K562 (cell line): ENCODE measurements around the gene TCOF1. TPM values are rescaled to one million over a fixed set of nuclear protein-coding genes. Genes with fewer than 3 reads are reported as not detected.

Experiments used
- ATAC-seq: fragments of 200-7000 bp; cut with Tn5 transposase; 3 replicates; pipeline ENCODE4 v1.9.1; 2020; ENCODE audit warnings: moderate library complexity
- BruUV-seq: library from RNA; stranded (reverse); fragments of 400-500 nt; replicated peaks from 2 replicates; lab custom pipeline; 2021; lab: Mats Ljungman, UMichigan
- CTCF ChIA-PET: fragments of 300-600 bp; formaldehyde crosslinking; extraction: SDS; loops from one replicate; lab custom pipeline; 2021; ENCODE audit warnings: low intra/inter-chr PET ratio; lab: Yijun Ruan, JAX
- POLR2A ChIA-PET: fragments of 300-600, 350-650 bp; sonication (Branson Sonifier 250); formaldehyde crosslinking; extraction: SDS; loops from one replicate; lab custom pipeline; 2021; ENCODE audit warnings: antibody characterized with exemption, inconsistent platforms; lab: Yijun Ruan, JAX
- DNase-seq, 4 experiments: peaks; one replicate each; pipeline versions ENCODE4 v3.0.0 to v3.0.0-alpha.2; 2011 to 2018; ENCODE audit warnings: low spot score in 3 of 4, mixed read lengths in 3 of 4; ENCODE audit errors: extremely low read depth in 1 of 4
- FAIRE-seq: peaks from 2 replicates; lab custom pipeline; 2011; peaks lifted over from hg19 to GRCh38; lab: Jason Lieb, UNC
- H2AFZ ChIP-seq: 2 replicates; pipeline ENCODE4 v1.6.0; 2011; ENCODE audit warnings: low read depth, low read length, control low read depth, inconsistent platforms
- H3K27ac ChIP-seq: fragments of 200-600 bp; 3 replicates; pipeline ENCODE4 v1.8.0; 2011; ENCODE audit warnings: low read depth, mild to moderate bottlenecking, control low read depth, inconsistent platforms, low read length, moderate library complexity, mixed read lengths; ENCODE audit errors: extremely low read depth
- H3K27me3 ChIP-seq, 2 experiments: fragments of 300-600 bp in 1 of 2; 2 replicates in 1 of 2; 3 replicates in 1 of 2; pipeline versions ENCODE4 v1.6.0 to v1.8.0; 2011; ENCODE audit warnings: inconsistent platforms in 2 of 2, low read length in 2 of 2, mild to moderate bottlenecking in 1 of 2, mixed read lengths in 1 of 2, moderate library complexity in 1 of 2; ENCODE audit not compliant: control insufficient read depth in 2 of 2, insufficient read depth in 2 of 2
- H3K36me3 ChIP-seq: fragments of 300-600 bp; 3 replicates; pipeline ENCODE4 v1.8.0; 2011; ENCODE audit warnings: mild to moderate bottlenecking, low read length, inconsistent platforms; ENCODE audit not compliant: control insufficient read depth, insufficient read depth
- H3K4me1 ChIP-seq, 2 experiments: fragments of 200-600 bp in 1 of 2; replicated peaks in 1 of 2; 2 replicates in 1 of 2; 3 replicates in 1 of 2; pipeline versions ENCODE4 v1.5.1 to v1.8.0; 2011; ENCODE audit warnings: inconsistent platforms in 2 of 2, low read length in 2 of 2, mild to moderate bottlenecking in 1 of 2, mixed read lengths in 1 of 2, moderate library complexity in 1 of 2; ENCODE audit not compliant: control insufficient read depth in 2 of 2, insufficient read depth in 2 of 2
- H3K4me2 ChIP-seq: 2 replicates; pipeline ENCODE4 v1.6.1; 2011; ENCODE audit warnings: low read length, control low read depth, inconsistent platforms, mixed read lengths; ENCODE audit not compliant: insufficient read depth
- H3K4me3 ChIP-seq: fragments of 200-600 bp; sonication (generic), shearing (Covaris generic); 2 replicates; pipeline ENCODE4 v1.5.1; 2016; ENCODE audit warnings: control low read depth, inconsistent platforms
- H3K79me2 ChIP-seq: fragments of 200-600 bp; 3 replicates; pipeline ENCODE4 v1.8.0; 2011; ENCODE audit warnings: low read length, inconsistent platforms; ENCODE audit not compliant: control insufficient read depth, insufficient read depth
- H3K9ac ChIP-seq, 2 experiments: 2 replicates each; pipeline versions ENCODE4 v1.6.0 to v1.6.1; 2011; ENCODE audit warnings: low read depth in 2 of 2, low read length in 2 of 2, control low read depth in 1 of 2, inconsistent platforms in 1 of 2, mild to moderate bottlenecking in 1 of 2, mixed read lengths in 1 of 2; ENCODE audit not compliant: insufficient read depth in 1 of 2
- H3K9me1 ChIP-seq: one replicate; pipeline ENCODE4 v1.6.0; 2011; ENCODE audit warnings: inconsistent platforms, mild to moderate bottlenecking, low read length, moderate library complexity; ENCODE audit not compliant: control insufficient read depth, insufficient read depth
- H3K9me3 ChIP-seq: replicated peaks from 2 replicates; pipeline ENCODE4 v1.5.1; 2011; ENCODE audit warnings: low read depth, low read length, inconsistent platforms; ENCODE audit not compliant: control insufficient read depth, insufficient read depth
- H4K20me1 ChIP-seq: replicated peaks from 2 replicates; pipeline ENCODE4 v1.6.1; 2011; ENCODE audit warnings: low read length, inconsistent platforms, mixed read lengths; ENCODE audit not compliant: control insufficient read depth, insufficient read depth
- C11orf30 ChIP-seq: fragments of 450-650 bp; IDR thresholded peaks from 2 replicates; pipeline ENCODE4 v1.6.1; 2016; ENCODE audit warnings: low read depth, mild to moderate bottlenecking
- CEBPZ ChIP-seq: fragments of 150-350 bp; IDR thresholded peaks from 2 replicates; pipeline ENCODE4 v1.6.1; 2014; ENCODE audit warnings: low read depth, mild to moderate bottlenecking, low read length, borderline replicate concordance
- JUND ChIP-seq, 2 experiments: IDR thresholded peaks; 2 replicates in 1 of 2; 3 replicates in 1 of 2; pipeline ENCODE4 v1.6.1; 2011; ENCODE audit warnings: borderline replicate concordance in 2 of 2, low read depth in 2 of 2, low read length in 2 of 2, improper control_type of control experiment in 1 of 2, missing biosample characterization in 1 of 2, missing genetic modification characterization in 1 of 2, missing genetic modification reagents in 1 of 2
- POLR2G ChIP-seq: fragments of 200-400 bp; formaldehyde crosslinking; IDR thresholded peaks from 2 replicates; pipeline ENCODE4 v1.6.1; 2017; ENCODE audit warnings: low read depth, mild to moderate bottlenecking, antibody characterized with exemption, low read length, moderate library complexity
- RBFOX2 ChIP-seq: fragments of 200-400 bp; formaldehyde crosslinking; IDR thresholded peaks from 2 replicates; pipeline ENCODE4 v1.6.1; 2017; ENCODE audit warnings: low read depth, mild to moderate bottlenecking, low read length, moderate library complexity
- SUPT5H ChIP-seq: fragments of 450-650 bp; IDR thresholded peaks from 2 replicates; pipeline ENCODE4 v1.6.1; 2016
- ZNF57 ChIP-seq: fragments of 450-650 bp; formaldehyde crosslinking; IDR thresholded peaks from 2 replicates; pipeline ENCODE4 v1.4.0; 2020; ENCODE audit warnings: mild to moderate bottlenecking, moderate library complexity
- ZNF764 ChIP-seq: fragments of 250-450 bp; sonication (Bioruptor Pico); IDR thresholded peaks from 2 replicates; pipeline ENCODE4 v1.4.0; 2020; ENCODE audit warnings: low read depth, mild to moderate bottlenecking, moderate library complexity
- WGBS: fragments of 100-300 bp; shearing (Covaris generic); methylation state at CpG from one replicate; pipeline ENCODE4 v1.1.6; 2016; ENCODE audit warnings: low coverage, mixed read lengths; ENCODE audit not compliant: insufficient coverage; ENCODE audit errors: missing lambda C conversion rate; 5-methylcytosine and 5-hydroxymethylcytosine counted together
- in situ Hi-C: fragments of 300-500 bp; cut with MboI; formaldehyde crosslinking; loops from 4 replicates; pipeline ENCODE4 v1.15.0; 2018; ENCODE audit warnings: inconsistent platforms, mixed read lengths
- intact Hi-C: fragments of 100-400 bp; cut with micrococcal nuclease; formaldehyde crosslinking; loops from 2 replicates; pipeline ENCODE4 v1.14.2; 2022
- polyA plus RNA-seq, 8 experiments: library from polyadenylated mRNA; depleted of rRNA in 4 of 8; stranded (reverse) in 5 of 8; unstranded in 3 of 8; fragments of >200 nt; fragmentation: Nextera tagmentation in 2 of 8; fragmentation: Illumina TruSeq in 1 of 8; extraction: Ambion mirVana in 2 of 8; extraction: Trizol in 1 of 8; gene quantifications; 2 replicates each; pipeline versions ENCODE4 v1.2.1 to v1.2.3, GENCODE V29; 2011 to 2014; ENCODE audit warnings: inconsistent platforms in 1 of 8, missing spikeins in 1 of 8
- total RNA-seq, 7 experiments: library from RNA; depleted of rRNA in 6 of 7; stranded (reverse); fragments of >200 nt in 6 of 7; fragmentation: Illumina TruSeq in 2 of 7; extraction: Trizol in 2 of 7; gene quantifications; 2 replicates each; pipeline versions ENCODE4 v1.2.1 to v1.2.3, GENCODE V29; 2011 to 2021; ENCODE audit warnings: low replicate concordance in 1 of 7

TCOF1 gene
- total and polyA plus RNA-seq, 9 of the 15 experiments (the other 6 are each of a cell fraction or from before 2014, with no cell fraction given) = 9.8 to 134 (median 61.7) TPM

- no peaks in the 10 kb centered on the region; the same call in 1 of the 2 replicates for H4K20me1 ChIP-seq
- no peak overlapping the region for H3K4me2 ChIP-seq
- H3K27me3 ChIP-seq = no peaks in the 10 kb centered on the region
- no peak overlapping the region for H3K4me3 ChIP-seq
- H3K4me1 ChIP-seq = no peaks in the 10 kb centered on the region
- no peak overlapping the region for H2AFZ ChIP-seq
- H3K9me3 ChIP-seq = no peaks in the 10 kb centered on the region
- ATAC-seq = no peak
- intact Hi-C loops (no loop called here), in situ Hi-C loops (no loop called here)
- no peak for FAIRE-seq
- no peaks in the 10 kb centered on the region for H3K79me2 ChIP-seq
- CTCF ChIA-PET = no interaction called here
- no peak overlapping the region for H3K9ac ChIP-seq
- BruUV-seq = no TSS peak
- H3K9me1 ChIP-seq = peaks cover 2% of the 10 kb centered on the region
- POLR2A ChIA-PET = interaction anchor here (0.6 to 1.5 kb wide), 5 partner anchors 11 to 95 kb away, joined by 3 to 5 read pairs (median 3); no protein-coding TSS in a partner anchor
- H3K27ac ChIP-seq = no peak overlapping the region
- peaks cover 100% of the 10 kb centered on the region for H3K36me3 ChIP-seq
- 83% methylated on average over 10 of the region's 10 CpGs for WGBS
- no peak for DNase-seq
- no peak for TF ChIP-seq ZNF764
- 0 out of 2 replicates have a peak, but pooled peaks have one; percentile 23 for TF ChIP-seq SUPT5H
- TF ChIP-seq POLR2G = 0 out of 2 replicates have a peak, but pooled peaks have one; percentile 19
- no peak for TF ChIP-seq CEBPZ
- TF ChIP-seq ZNF57 (CRISPR knock-in tag) = no peak
- TF ChIP-seq JUND (IDR thresholded peaks at IDR 0.05; ENCODE audit: borderline replicate concordance, low read depth, low read length) = no peak
- TF ChIP-seq JUND (tag; IDR thresholded peaks at IDR 0.05; ENCODE audit: borderline replicate concordance, low read depth, low read length) = no peak
- TF ChIP-seq C11orf30 = no peak
- 0 out of 2 replicates have a peak, but pooled peaks have one; percentile 24 for TF ChIP-seq RBFOX2
- TF ChIP-seq, all 486 proteins: peak for 3
Observed at GRCh38 chr5:150376799-150377771, 19.6 kb downstream of the TCOF1 start.
